ENCODE measurements around the gene FCHSD2. TPM values are rescaled to one million over a fixed set of nuclear protein-coding genes. Genes with fewer than 3 reads are reported as not detected.

The FCHSD2 gene
- polyA plus RNA-seq, 3 donors, result 14.5 to 43.5 (median 16.6) TPM

- Histone ChIP-seq H2AFZ (ENCODE audit: insufficient read depth, low read depth, low read length, poor library complexity, severe bottlenecking) (peak within 1 kb of the TSS; percentile 85), H3K4me1 (ENCODE audit: control insufficient read depth in 1 of 2, insufficient read depth in 2 of 2, low read length in 2 of 2) (peaks cover 50 to 63% of the 10 kb centered on the region in 2 donors), H4K20me1 (ENCODE audit: insufficient read depth, low read length) (no peaks in the 10 kb centered on the region), H3K4me2 (replicated peaks; ENCODE audit: extremely low read depth, low read length, poor library complexity, severe bottlenecking) (peak within 1 kb of the TSS; percentile 96), H3K4me3 (replicated peaks in 1 of 3; ENCODE audit: low read depth in 2 of 3, low read length in 3 of 3) (peak within 1 kb of the TSS; percentile 46 to 90 (median 65)), H3K27me3 (ENCODE audit: control insufficient read depth in 2 of 2, insufficient read depth in 2 of 2, low read length in 2 of 2) (no peaks in the 10 kb centered on the region), H3K9me3 (replicated peaks in 1 of 2; ENCODE audit: control insufficient read depth in 1 of 2, insufficient read depth in 1 of 2, low read length in 2 of 2) (no peaks in the 10 kb centered on the region), H3K27ac (ENCODE audit: low read depth in 1 of 2, low read length in 2 of 2) (peak within 1 kb of the TSS; percentile 85 to 96), H3K79me2 (ENCODE audit: insufficient read depth, low read length) (no peaks in the 10 kb centered on the region), H3K9ac (ENCODE audit: insufficient read depth, low read length, poor library complexity, severe bottlenecking) (peak within 1 kb of the TSS; percentile 86), H3K36me3 (replicated peaks in 1 of 2; ENCODE audit: control insufficient read depth in 1 of 2, insufficient read depth in 2 of 2, low read length in 2 of 2) (no peaks in the 10 kb centered on the region)
- TF ChIP-seq CTCF (IDR thresholded peaks at IDR 0.05), result peak; percentile 99
- H3K27ac Mint-ChIP-seq, result peak within 1 kb of the TSS; percentile 96 to 100 (median 99)
- peaks cover 0 to 4% of the 10 kb centered on the region in 2 donors for H3K36me3 Mint-ChIP-seq
- intact Hi-C loops (cut with micrococcal nuclease), result loop anchor here in 1 of 2 donors (2.0 to 5.0 kb wide), 2 partner anchors 21 to 56 kb away; partner anchors contain the start of gene ATG16L2
- WGBS (ENCODE audit: insufficient coverage), result under 1% methylated on average over 53 of the region's 55 CpGs
- DNase-seq, result peak; percentile 95 to 97 (median 96)
- peak within 1 kb of the TSS; percentile 96 to 99 for H3K4me3 Mint-ChIP-seq
- H3K4me1 Mint-ChIP-seq, result peaks cover 53% of the 10 kb centered on the region
- H3K27me3 Mint-ChIP-seq (ENCODE audit: low read depth in 3 of 3), result peaks cover 0 to 3% (median 2%) of the 10 kb centered on the region in 3 donors
- H3K9me3 Mint-ChIP-seq, result peaks cover 0 to 8% (median 4%) of the 10 kb centered on the region in 7 donors
Measured at GRCh38 chr11:72793425-72794367, 348.4 kb downstream of the FCHSD2 start, which contains the start of gene STARD10. Gene STARD10, minus strand, starts transcription at chr11:72794047. Its CDS starts 12,866 bp downstream, at chr11:72781181.

- peak overlapping the region; percentile 85 for H2AFZ ChIP-seq (ENCODE audit: insufficient read depth, low read depth, low read length, poor library complexity, severe bottlenecking)
- no CpG with 5 or more reads among the region's 2 CpGs for WGBS (ENCODE audit: insufficient coverage)
Measured at GRCh38 chr11:72793076-72793424, 349.1 kb downstream of the FCHSD2 start.

More at GRCh38 chr11:72793076-72793424, 349.1 kb downstream of the FCHSD2 start:
- DNase-seq, result peak in 2 of 3 donors; percentile 19 to 55
- Histone ChIP-seq H3K4me2 (replicated peaks; ENCODE audit: extremely low read depth, low read length, poor library complexity, severe bottlenecking) (peak overlapping the region; percentile 96), H3K4me1 (ENCODE audit: control insufficient read depth in 1 of 2, insufficient read depth in 2 of 2, low read length in 2 of 2) (peaks cover 50 to 63% of the 10 kb centered on the region in 2 donors), H3K9me3 (replicated peaks in 1 of 2; ENCODE audit: control insufficient read depth in 1 of 2, insufficient read depth in 1 of 2, low read length in 2 of 2) (no peaks in the 10 kb centered on the region), H4K20me1 (ENCODE audit: insufficient read depth, low read length) (no peaks in the 10 kb centered on the region), H3K4me3 (replicated peaks in 1 of 3; ENCODE audit: low read depth in 2 of 3, low read length in 3 of 3) (peak overlapping the region in 1 of 3 experiments; percentile 90), H3K9ac (ENCODE audit: insufficient read depth, low read length, poor library complexity, severe bottlenecking) (peak overlapping the region; percentile 86), H3K27ac (ENCODE audit: low read depth in 1 of 2, low read length in 2 of 2) (peak overlapping the region; percentile 85 to 96), H3K36me3 (replicated peaks in 1 of 2; ENCODE audit: control insufficient read depth in 1 of 2, insufficient read depth in 2 of 2, low read length in 2 of 2) (no peaks in the 10 kb centered on the region), H3K27me3 (ENCODE audit: control insufficient read depth in 2 of 2, insufficient read depth in 2 of 2, low read length in 2 of 2) (no peaks in the 10 kb centered on the region), H3K79me2 (ENCODE audit: insufficient read depth, low read length) (no peaks in the 10 kb centered on the region)
- peak overlapping the region; percentile 96 to 100 (median 99) for H3K27ac Mint-ChIP-seq
- peaks cover 0 to 4% of the 10 kb centered on the region in 2 donors for H3K36me3 Mint-ChIP-seq
- H3K9me3 Mint-ChIP-seq, result peaks cover 0 to 8% (median 4%) of the 10 kb centered on the region in 7 donors
- peaks cover 53% of the 10 kb centered on the region for H3K4me1 Mint-ChIP-seq
- TF ChIP-seq CTCF (IDR thresholded peaks at IDR 0.05), result no peak
- peak overlapping the region in 1 of 2 donors; percentile 44 for H3K4me3 Mint-ChIP-seq
- intact Hi-C loops (cut with micrococcal nuclease), result loop anchor here in 1 of 2 donors (5.0 kb wide), 1 partner anchor 56 kb away; no protein-coding TSS in a partner anchor
- peaks cover 0 to 3% (median 2%) of the 10 kb centered on the region in 3 donors for H3K27me3 Mint-ChIP-seq (ENCODE audit: low read depth in 3 of 3)

Data from CD14-positive monocyte (primary cell).